Transverse colon (tissue), 4 donors: ENCODE data around the gene KRT7.

ENCODE experiments used
- EP300 ChIP-seq: sonication (generic); formaldehyde crosslinking; IDR thresholded peaks from one replicate; pipeline ENCODE4 v1.6.1; 2017; ENCODE audit warnings: antibody characterized with exemption, low read depth
- POLR2A ChIP-seq: fragments of 450-650 bp; IDR thresholded peaks from one replicate; pipeline ENCODE4 v1.6.1; 2016; ENCODE audit warnings: antibody characterized with exemption, mild to moderate bottlenecking, moderate library complexity
- POLR2AphosphoS5 ChIP-seq, 3 donors: sonication (generic); formaldehyde crosslinking; IDR thresholded peaks; one replicate each; pipeline ENCODE4 v1.6.1; 2016; ENCODE audit warnings: antibody characterized with exemption in 3 of 3
- TF ChIP-seq, protein P1 (sequence below), 5 experiments: fragments of 200-600 bp in 3 of 5; fragments of 450-650 bp in 2 of 5; sonication (generic) in 3 of 5; IDR thresholded peaks; 1 replicate in 2 of 5; 2 replicates in 3 of 5; pipeline ENCODE4 v1.5.1; 2016 to 2017; ENCODE audit warnings: antibody characterized with exemption in 5 of 5, inconsistent platforms in 3 of 5, mild to moderate bottlenecking in 2 of 5, moderate library complexity in 1 of 5

GRCh38 chr12:52230364-52231281, 2.4 kb upstream of the KRT7 start:
- TF ChIP-seq, protein P1, sequence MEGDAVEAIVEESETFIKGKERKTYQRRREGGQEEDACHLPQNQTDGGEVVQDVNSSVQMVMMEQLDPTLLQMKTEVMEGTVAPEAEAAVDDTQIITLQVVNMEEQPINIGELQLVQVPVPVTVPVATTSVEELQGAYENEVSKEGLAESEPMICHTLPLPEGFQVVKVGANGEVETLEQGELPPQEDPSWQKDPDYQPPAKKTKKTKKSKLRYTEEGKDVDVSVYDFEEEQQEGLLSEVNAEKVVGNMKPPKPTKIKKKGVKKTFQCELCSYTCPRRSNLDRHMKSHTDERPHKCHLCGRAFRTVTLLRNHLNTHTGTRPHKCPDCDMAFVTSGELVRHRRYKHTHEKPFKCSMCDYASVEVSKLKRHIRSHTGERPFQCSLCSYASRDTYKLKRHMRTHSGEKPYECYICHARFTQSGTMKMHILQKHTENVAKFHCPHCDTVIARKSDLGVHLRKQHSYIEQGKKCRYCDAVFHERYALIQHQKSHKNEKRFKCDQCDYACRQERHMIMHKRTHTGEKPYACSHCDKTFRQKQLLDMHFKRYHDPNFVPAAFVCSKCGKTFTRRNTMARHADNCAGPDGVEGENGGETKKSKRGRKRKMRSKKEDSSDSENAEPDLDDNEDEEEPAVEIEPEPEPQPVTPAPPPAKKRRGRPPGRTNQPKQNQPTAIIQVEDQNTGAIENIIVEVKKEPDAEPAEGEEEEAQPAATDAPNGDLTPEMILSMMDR (IDR thresholded peaks at IDR 0.05) = no peak
- TF ChIP-seq POLR2A = no peak
- no peak for TF ChIP-seq POLR2AphosphoS5 (IDR thresholded peaks at IDR 0.05)
- TF ChIP-seq EP300 = no peak
